Naive thymus-derived CD4-positive, alpha-beta T cell (primary cell): Measurements from ENCODE around the gene CAB39. TPM values are rescaled to one million over a fixed set of nuclear protein-coding genes. Genes with fewer than 3 reads are reported as not detected.

ENCODE experiments used
- ATAC-seq: fragments of 150-1000 bp; cut with Tn5 transposase; 2 replicates; pipeline ENCODE4 v1.10.0; 2021; ENCODE audit warnings: mild to moderate bottlenecking, moderate library complexity
- CTCF ChIA-PET: fragments of 350-600 bp; sonication (Branson Sonifier 250); formaldehyde crosslinking; loops from one replicate; lab custom pipeline; 2021; ENCODE audit warnings: antibody characterized with exemption; lab: Charles Lee
- POLR2A ChIA-PET: fragments of 350-600 bp; sonication (Branson Sonifier 250); formaldehyde crosslinking; loops from one replicate; lab custom pipeline; 2021; ENCODE audit warnings: antibody characterized with exemption, inconsistent platforms; lab: Charles Lee
- DNase-seq, 9 donors: peaks; one replicate each; pipeline versions ENCODE4 v3.0.0 to v3.0.0-alpha.2; 2020 to 2022; ENCODE audit warnings: mixed read lengths in 1 of 9
- H3K27ac ChIP-seq: one replicate; pipeline ENCODE4 v1.7.0; 2013; ENCODE audit warnings: mild to moderate bottlenecking, low read depth, low read length, moderate library complexity
- H3K27me3 ChIP-seq, 2 donors: one replicate each; pipeline ENCODE4 v1.7.0; 2013; ENCODE audit warnings: low read length in 2 of 2, mild to moderate bottlenecking in 2 of 2, moderate library complexity in 2 of 2; ENCODE audit not compliant: control insufficient read depth in 2 of 2, insufficient read depth in 2 of 2
- H3K36me3 ChIP-seq, 3 experiments: 1 replicate in 2 of 3; 2 replicates in 1 of 3; pipeline ENCODE4 v1.7.0; 2013; ENCODE audit warnings: low read length in 3 of 3, mild to moderate bottlenecking in 3 of 3, moderate library complexity in 1 of 3; ENCODE audit not compliant: insufficient read depth in 3 of 3, control insufficient read depth in 2 of 3
- H3K4me1 ChIP-seq, 2 donors: one replicate each; pipeline ENCODE4 v1.7.0; 2013; ENCODE audit warnings: low read length in 2 of 2, mild to moderate bottlenecking in 2 of 2, moderate library complexity in 1 of 2; ENCODE audit not compliant: control insufficient read depth in 2 of 2, insufficient read depth in 2 of 2
- H3K4me3 ChIP-seq: 2 replicates; pipeline ENCODE4 v1.7.0; 2013; ENCODE audit warnings: mild to moderate bottlenecking, low read length
- H3K9me3 ChIP-seq, 3 experiments: 1 replicate in 2 of 3; 2 replicates in 1 of 3; pipeline ENCODE4 v1.7.0; 2013; ENCODE audit warnings: low read length in 3 of 3; ENCODE audit not compliant: control insufficient read depth in 2 of 3
- H3K27ac Mint-ChIP-seq, 9 donors: one replicate each; pipeline ENCODE4 v1.8.0; 2020 to 2022; ENCODE audit warnings: mixed read lengths in 9 of 9, mild to moderate bottlenecking in 8 of 9, moderate library complexity in 5 of 9, inconsistent platforms in 2 of 9
- H3K27me3 Mint-ChIP-seq, 5 donors: one replicate each; pipeline ENCODE4 v1.8.0; 2021 to 2022; ENCODE audit warnings: mixed read lengths in 5 of 5, mild to moderate bottlenecking in 1 of 5
- H3K36me3 Mint-ChIP-seq, 5 donors: one replicate each; pipeline ENCODE4 v1.8.0; 2020 to 2022; ENCODE audit warnings: mixed read lengths in 5 of 5, mild to moderate bottlenecking in 3 of 5, inconsistent platforms in 1 of 5
- H3K4me1 Mint-ChIP-seq, 7 donors: one replicate each; pipeline ENCODE4 v1.8.0; 2020 to 2022; ENCODE audit warnings: mixed read lengths in 7 of 7, mild to moderate bottlenecking in 3 of 7, inconsistent platforms in 1 of 7
- H3K4me3 Mint-ChIP-seq, 10 donors: one replicate each; pipeline ENCODE4 v1.8.0; 2020 to 2022; ENCODE audit warnings: mild to moderate bottlenecking in 10 of 10, mixed read lengths in 10 of 10, moderate library complexity in 6 of 10, inconsistent platforms in 2 of 10
- H3K9me3 Mint-ChIP-seq, 11 donors: one replicate each; pipeline ENCODE4 v1.8.0; 2020 to 2022; ENCODE audit warnings: mixed read lengths in 11 of 11, mild to moderate bottlenecking in 4 of 11, inconsistent platforms in 1 of 11, moderate library complexity in 1 of 11
- intact Hi-C, 2 donors: fragments of 100-400 bp; cut with micrococcal nuclease; formaldehyde crosslinking; loops; one replicate each; pipeline ENCODE4 v1.15.1; 2023
- polyA plus RNA-seq, 2 donors: library from polyadenylated mRNA; unstranded; fragments of 300-500 nt; fragmentation: Illumina TruSeq; gene quantifications; one replicate each; pipeline ENCODE4 v1.2.3, GENCODE V29; 2021
- total RNA-seq, 6 experiments: library from RNA in 5 of 6; stranded (reverse) in 5 of 6; gene quantifications; 1 replicate in 5 of 6; 2 replicates in 1 of 6; pipeline ENCODE4 v1.2.3 and lab custom pipeline; 2021 to 2026

The CAB39 gene
- total and polyA plus RNA-seq, 7 experiments from 2014 or later: 71.0 to 186 (median 79.4) TPM

DNA sequence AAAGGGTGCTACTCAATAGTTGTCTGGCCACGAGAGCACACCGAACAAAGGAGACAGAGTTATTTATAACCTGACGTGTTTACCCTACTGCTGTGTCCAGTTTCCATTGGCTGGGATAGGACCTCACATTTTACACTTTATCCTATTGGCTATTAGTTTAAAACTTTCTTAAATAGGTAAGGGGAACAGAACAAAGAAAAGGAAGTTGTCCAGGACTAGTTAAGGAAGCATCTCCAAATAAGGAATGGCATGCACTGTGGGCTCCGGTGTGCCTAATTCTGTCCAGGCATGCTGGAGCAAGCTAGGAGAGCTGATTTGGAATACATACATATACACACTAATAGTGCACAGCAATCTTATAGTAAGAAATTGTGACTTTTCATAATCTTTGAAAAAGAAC is 72.2 kb downstream of the CAB39 start:
- ChIA-PET CTCF (interaction anchor here (0.7 kb wide), 1 partner anchor 9 kb away, joined by 3 read pairs; no protein-coding TSS in a partner anchor), POLR2A (interaction anchor here (0.8 kb wide), 1 partner anchor 13 kb away, joined by 3 read pairs; no protein-coding TSS in a partner anchor)
- Mint-ChIP-seq H3K4me3 (peak overlapping the region in 1 of 10 donors; percentile 38), H3K36me3 (peaks cover 9 to 86% (median 63%) of the 10 kb centered on the region in 5 donors), H3K9me3 (peaks cover 2 to 35% (median 20%) of the 10 kb centered on the region in 11 donors), H3K27ac (peak overlapping the region in 6 of 9 donors; percentile 49 to 90 (median 72)), H3K4me1 (peaks cover 42 to 77% (median 64%) of the 10 kb centered on the region in 7 donors), H3K27me3 (no peaks in the 10 kb centered on the region)
- DNase-seq (no peak), ATAC-seq (no peak)
- intact Hi-C loops: no loop called here
- H3K27ac ChIP-seq: no peak overlapping the region
- peaks cover 28 to 29% of the 10 kb centered on the region in 2 donors for H3K4me1 ChIP-seq
- peaks cover 6 to 17% (median 15%) of the 10 kb centered on the region in 3 experiments for H3K9me3 ChIP-seq
- H3K27me3 ChIP-seq: no peaks in the 10 kb centered on the region
- H3K4me3 ChIP-seq: no peak overlapping the region
- peaks cover 0 to 35% (median 0%) of the 10 kb centered on the region in 3 experiments for H3K36me3 ChIP-seq

DNA sequence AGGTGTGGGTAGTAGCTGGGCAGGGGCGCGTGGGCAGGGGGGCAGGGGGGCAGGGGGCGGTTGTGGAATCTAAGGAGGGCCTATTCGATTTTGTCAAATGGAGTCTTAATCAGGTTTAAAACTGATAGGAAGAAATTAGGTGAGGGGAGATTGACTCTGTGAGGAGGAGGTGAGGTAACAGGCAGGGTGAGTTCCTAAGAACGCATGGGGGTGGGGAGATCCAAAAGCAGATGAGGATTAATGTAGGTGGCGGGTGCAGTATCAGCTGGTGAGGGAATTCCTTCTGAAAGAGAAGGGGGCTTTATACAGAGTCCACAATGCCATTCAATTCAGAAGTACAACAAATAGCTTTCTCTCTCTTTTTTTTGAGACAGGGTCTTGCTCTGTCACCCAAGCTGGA is 72.7 kb downstream of the CAB39 start:
- peaks cover 43 to 77% (median 64%) of the 10 kb centered on the region in 7 donors for H3K4me1 Mint-ChIP-seq
- peak overlapping the region in 6 of 9 donors; percentile 39 to 82 (median 74) for H3K27ac Mint-ChIP-seq
- POLR2A ChIA-PET: interaction anchor here (0.8 to 1.2 kb wide), 2 partner anchors 13 to 64 kb away, joined by 3 read pairs; no protein-coding TSS in a partner anchor
- no peak for ATAC-seq
- Histone ChIP-seq H3K9me3 (peaks cover 6 to 17% (median 15%) of the 10 kb centered on the region in 3 experiments), H3K4me1 (peaks cover 22 to 23% of the 10 kb centered on the region in 2 donors), H3K4me3 (no peak overlapping the region), H3K27me3 (no peaks in the 10 kb centered on the region), H3K27ac (no peak overlapping the region), H3K36me3 (peaks cover 0 to 41% (median 0%) of the 10 kb centered on the region in 3 experiments)
- intact Hi-C loops: no loop called here
- H3K27me3 Mint-ChIP-seq: no peaks in the 10 kb centered on the region
- H3K36me3 Mint-ChIP-seq: peaks cover 10 to 86% (median 67%) of the 10 kb centered on the region in 5 donors
- H3K9me3 Mint-ChIP-seq: peaks cover 2 to 35% (median 20%) of the 10 kb centered on the region in 11 donors
- peak overlapping the region in 2 of 10 donors; percentile 27 to 38 for H3K4me3 Mint-ChIP-seq
- DNase-seq: no peak
- CTCF ChIA-PET: no interaction called here

DNA sequence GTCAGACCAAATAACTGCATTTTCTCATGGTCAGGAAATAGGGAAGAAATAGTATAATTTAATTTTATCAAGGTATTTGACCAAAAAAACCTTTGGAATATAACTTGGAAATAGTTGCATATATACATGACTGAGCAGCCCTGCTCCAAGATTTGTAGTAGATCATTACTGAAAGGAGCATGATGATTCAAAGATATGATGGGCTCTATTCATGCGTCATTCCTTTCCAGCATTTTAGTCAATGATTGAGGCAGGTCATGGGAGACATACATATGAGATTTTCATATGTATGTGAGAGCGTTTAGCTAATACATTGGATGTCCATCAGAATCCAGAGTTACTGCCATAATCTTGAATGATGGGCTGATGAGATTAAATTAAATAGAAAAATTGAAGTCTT is 74.5 kb downstream of the CAB39 start:
- DNase-seq (no peak), ATAC-seq (no peak)
- Mint-ChIP-seq H3K27ac (peak overlapping the region in 3 of 9 donors; percentile 3 to 82 (median 57)), H3K27me3 (no peaks in the 10 kb centered on the region), H3K4me3 (no peak overlapping the region), H3K36me3 (peaks cover 19 to 86% (median 75%) of the 10 kb centered on the region in 5 donors), H3K9me3 (peaks cover 2 to 34% (median 20%) of the 10 kb centered on the region in 11 donors), H3K4me1 (peaks cover 29 to 75% (median 54%) of the 10 kb centered on the region in 7 donors)
- Histone ChIP-seq H3K9me3 (peaks cover 6 to 17% (median 15%) of the 10 kb centered on the region in 3 experiments), H3K36me3 (peaks cover 0 to 56% (median 0%) of the 10 kb centered on the region in 3 experiments), H3K4me3 (no peak overlapping the region), H3K27me3 (no peaks in the 10 kb centered on the region), H3K27ac (no peak overlapping the region), H3K4me1 (peaks cover 5 to 6% of the 10 kb centered on the region in 2 donors)
- ChIA-PET CTCF (interaction anchor here (1.5 to 1.7 kb wide), 2 partner anchors 12 to 37 kb away, joined by 5 to 6 read pairs; no protein-coding TSS in a partner anchor), POLR2A (no interaction called here)
- intact Hi-C loops: no loop called here

DNA sequence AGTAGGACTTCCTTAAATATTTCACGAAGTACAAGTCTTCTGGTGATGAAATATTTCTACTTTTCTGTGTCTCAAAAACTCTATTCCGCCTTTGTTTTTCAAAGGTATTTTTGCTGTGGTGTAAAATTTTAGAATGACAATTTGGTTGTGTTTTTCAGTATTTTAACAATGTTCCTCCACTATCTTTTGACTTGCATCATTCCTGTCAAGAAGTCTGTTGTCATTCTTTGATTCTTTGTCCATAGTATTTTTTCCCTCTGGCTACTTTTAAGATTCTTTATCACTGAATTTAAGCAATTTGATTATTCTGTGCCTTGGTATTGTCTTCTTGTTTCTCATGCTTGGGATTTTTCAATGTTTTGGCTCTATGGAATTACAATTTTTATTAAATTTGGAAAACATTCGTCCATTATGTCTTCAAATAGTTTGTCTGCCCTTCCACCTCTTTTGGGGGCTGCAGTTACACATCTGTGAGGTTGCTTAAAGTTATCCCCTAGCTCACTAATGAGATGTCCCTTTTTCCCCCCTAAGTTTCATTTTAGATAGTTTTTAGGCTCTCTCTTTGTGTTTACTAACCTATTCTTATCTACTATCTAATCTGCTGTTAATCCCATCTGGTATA is 76.0 kb downstream of the CAB39 start:
- intact Hi-C loops: loop anchor here in 1 of 2 donors (1.0 kb wide), 1 partner anchor 7 kb away; no protein-coding TSS in a partner anchor
- no peak for ATAC-seq
- CTCF ChIA-PET: interaction anchor here (1.0 to 1.8 kb wide), 2 partner anchors 10 to 74 kb away, joined by 4 to 5 read pairs; no protein-coding TSS in a partner anchor
- H3K36me3 Mint-ChIP-seq: peaks cover 20 to 89% (median 80%) of the 10 kb centered on the region in 5 donors
- H3K27ac Mint-ChIP-seq: peak overlapping the region in 7 of 9 donors; percentile 7 to 90 (median 54)
- POLR2A ChIA-PET: interaction anchor here (0.6 to 1.2 kb wide), 3 partner anchors 65 to 144 kb away, joined by 3 to 7 read pairs (median 4); no protein-coding TSS in a partner anchor
- Histone ChIP-seq H3K27ac (no peak overlapping the region), H3K27me3 (no peaks in the 10 kb centered on the region), H3K36me3 (peaks cover 0 to 63% (median 0%) of the 10 kb centered on the region in 3 experiments), H3K4me3 (no peak overlapping the region), H3K9me3 (peaks cover 6 to 17% (median 15%) of the 10 kb centered on the region in 3 experiments), H3K4me1 (peaks cover 7 to 9% of the 10 kb centered on the region in 2 donors)
- peaks cover 2 to 34% (median 20%) of the 10 kb centered on the region in 11 donors for H3K9me3 Mint-ChIP-seq
- no peaks in the 10 kb centered on the region for H3K27me3 Mint-ChIP-seq
- peaks cover 26 to 81% (median 64%) of the 10 kb centered on the region in 7 donors for H3K4me1 Mint-ChIP-seq
- no peak for DNase-seq
- H3K4me3 Mint-ChIP-seq: no peak overlapping the region

DNA sequence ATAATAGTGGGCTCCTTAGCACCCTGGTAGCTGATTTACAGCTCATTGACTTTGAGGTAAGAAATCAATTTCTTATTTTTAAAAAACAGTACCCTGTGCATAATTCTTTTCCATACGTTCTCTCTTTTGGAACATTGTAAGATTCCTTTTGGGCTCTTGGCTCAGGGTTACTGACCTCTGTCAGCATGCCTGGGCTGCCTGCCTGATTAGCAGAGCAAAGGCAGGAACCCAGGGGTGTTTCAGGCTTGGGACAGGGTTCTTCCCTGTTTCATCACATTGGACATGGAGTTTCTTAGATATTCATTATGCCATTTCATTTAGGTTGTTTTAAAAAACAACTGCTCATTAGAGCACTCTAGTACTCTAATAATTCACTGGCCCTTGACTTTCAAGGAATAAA is 78.3 kb downstream of the CAB39 start:
- CTCF ChIA-PET: interaction anchor here (0.5 to 1.5 kb wide), 4 partner anchors 9 to 261 kb away, joined by 3 to 5 read pairs (median 3); no protein-coding TSS in a partner anchor
- H3K27me3 ChIP-seq: no peaks in the 10 kb centered on the region
- peaks cover 12 to 25% of the 10 kb centered on the region in 2 donors for H3K4me1 ChIP-seq
- no peaks in the 10 kb centered on the region for H3K27me3 Mint-ChIP-seq
- ATAC-seq (no peak), DNase-seq (no peak)
- H3K4me3 Mint-ChIP-seq: no peak overlapping the region
- peaks cover 25 to 82% (median 68%) of the 10 kb centered on the region in 5 donors for H3K36me3 Mint-ChIP-seq
- POLR2A ChIA-PET: interaction anchor here (1.2 kb wide), 1 partner anchor 78 kb away, joined by 5 read pairs; the partner anchor contains the start of gene CAB39
- H3K4me3 ChIP-seq: no peak overlapping the region
- peaks cover 2 to 34% (median 20%) of the 10 kb centered on the region in 11 donors for H3K9me3 Mint-ChIP-seq
- H3K27ac Mint-ChIP-seq: peak overlapping the region in 5 of 9 donors; percentile 38 to 90 (median 65)
- intact Hi-C loops: loop anchor here (10.0 kb wide), 3 partner anchors 316 to 996 kb away; partner anchors contain the start of gene SP100 (in 2 of the 2)
- no peak overlapping the region for H3K27ac ChIP-seq
- H3K4me1 Mint-ChIP-seq: peaks cover 23 to 78% (median 62%) of the 10 kb centered on the region in 7 donors
- H3K36me3 ChIP-seq: peaks cover 0 to 66% (median 0%) of the 10 kb centered on the region in 3 experiments
- peaks cover 6 to 17% (median 15%) of the 10 kb centered on the region in 3 experiments for H3K9me3 ChIP-seq
